Spleen (tissue), 7 donors: Measurements from ENCODE around the gene CTXND1.

ENCODE experiments used
- CTCF ChIP-seq, 11 experiments: fragments of 200-600 bp in 7 of 11; fragments of 450-650 bp in 4 of 11; sonication (generic) in 4 of 11; IDR thresholded peaks in 8 of 11; conservative IDR thresholded peaks in 3 of 11; 1 replicate in 7 of 11; 2 replicates in 4 of 11; pipeline versions ENCODE4 v1.4.0 to v1.8.0; 2016 to 2021; ENCODE audit warnings: antibody characterized with exemption in 11 of 11, inconsistent platforms in 4 of 11, mild to moderate bottlenecking in 1 of 11
- POLR2A ChIP-seq, 3 donors: fragments of 450-650 bp; IDR thresholded peaks; one replicate each; pipeline ENCODE4 v1.5.1; 2017; ENCODE audit warnings: antibody characterized with exemption in 3 of 3, mild to moderate bottlenecking in 1 of 3
- donor health status: DM: no; HTN: no; CAD: no; lungs with moderate emphysema.
- donor health status: DM: no; HTN: no; CAD: no.
- donor health status: DM: no; HTN: no; CAD: no.

GRCh38 chr15:80199869-80200268, 52.1 kb downstream of the CTXND1 start:
- no peak for TF ChIP-seq CTCF (IDR thresholded peaks at IDR 0.05 in 8 of 11, conservative IDR thresholded peaks at IDR 0.05 in 3 of 11)
- TF ChIP-seq POLR2A (IDR thresholded peaks at IDR 0.05), result no peak
